ENCODE data around the gene MACROD1.

DNA sequence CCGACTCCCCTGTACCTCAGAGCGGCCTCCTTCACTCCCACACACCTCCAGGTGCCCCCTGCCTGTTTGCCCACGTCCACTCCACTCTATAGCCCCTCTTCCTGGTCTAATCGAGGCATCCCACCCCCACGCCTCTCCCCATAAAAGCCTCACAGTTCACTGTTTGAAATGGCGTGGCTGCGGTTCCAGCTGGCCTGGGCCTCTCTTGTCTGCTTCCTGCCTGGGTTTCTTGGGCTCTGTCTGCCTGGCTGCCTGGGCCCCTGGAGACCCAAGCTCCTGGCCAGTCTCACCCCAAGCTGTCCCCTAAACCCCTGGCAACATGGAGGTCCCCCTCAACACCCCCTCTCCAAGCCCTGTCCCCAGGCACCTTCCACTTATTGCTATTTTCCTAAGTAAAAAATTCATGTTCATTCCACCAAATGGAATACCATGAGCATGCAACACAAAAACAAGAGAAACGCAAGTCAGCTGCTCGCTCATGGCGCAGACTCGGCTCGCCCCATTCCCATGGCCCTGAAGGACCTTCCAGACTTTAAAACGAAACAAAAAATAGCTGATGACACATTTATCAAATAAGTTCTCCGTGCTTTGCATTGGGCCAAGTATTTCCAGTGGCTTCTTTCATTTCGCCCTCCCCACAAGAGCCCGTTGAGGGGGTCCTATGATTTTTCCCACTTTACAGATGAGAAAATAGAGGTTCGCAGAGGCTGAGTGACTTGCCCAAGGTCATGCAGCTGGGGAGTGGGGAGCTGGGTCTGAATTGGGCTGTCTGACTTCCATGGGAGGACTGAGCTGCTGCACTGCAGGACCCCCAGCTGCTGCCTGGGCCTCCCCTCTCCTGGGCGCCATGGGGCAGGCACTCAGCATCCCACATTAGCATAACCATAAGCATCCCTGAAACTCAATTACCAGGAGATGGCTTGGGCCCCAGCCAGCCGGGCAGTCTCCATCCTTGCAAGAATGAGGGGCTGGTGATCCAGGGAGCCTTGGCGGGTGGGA is 141.9 kb downstream of the MACROD1 start:
- TF ChIP-seq, protein P1, sequence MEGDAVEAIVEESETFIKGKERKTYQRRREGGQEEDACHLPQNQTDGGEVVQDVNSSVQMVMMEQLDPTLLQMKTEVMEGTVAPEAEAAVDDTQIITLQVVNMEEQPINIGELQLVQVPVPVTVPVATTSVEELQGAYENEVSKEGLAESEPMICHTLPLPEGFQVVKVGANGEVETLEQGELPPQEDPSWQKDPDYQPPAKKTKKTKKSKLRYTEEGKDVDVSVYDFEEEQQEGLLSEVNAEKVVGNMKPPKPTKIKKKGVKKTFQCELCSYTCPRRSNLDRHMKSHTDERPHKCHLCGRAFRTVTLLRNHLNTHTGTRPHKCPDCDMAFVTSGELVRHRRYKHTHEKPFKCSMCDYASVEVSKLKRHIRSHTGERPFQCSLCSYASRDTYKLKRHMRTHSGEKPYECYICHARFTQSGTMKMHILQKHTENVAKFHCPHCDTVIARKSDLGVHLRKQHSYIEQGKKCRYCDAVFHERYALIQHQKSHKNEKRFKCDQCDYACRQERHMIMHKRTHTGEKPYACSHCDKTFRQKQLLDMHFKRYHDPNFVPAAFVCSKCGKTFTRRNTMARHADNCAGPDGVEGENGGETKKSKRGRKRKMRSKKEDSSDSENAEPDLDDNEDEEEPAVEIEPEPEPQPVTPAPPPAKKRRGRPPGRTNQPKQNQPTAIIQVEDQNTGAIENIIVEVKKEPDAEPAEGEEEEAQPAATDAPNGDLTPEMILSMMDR (IDR thresholded peaks at IDR 0.05; ENCODE audit: extremely low read depth in 1 of 2, insufficient read depth in 1 of 2, low read depth in 1 of 2, low read length in 2 of 2), result no peak
- no peak for TF ChIP-seq POLR2AphosphoS5 (IDR thresholded peaks at IDR 0.05; ENCODE audit: insufficient read depth, low read depth, low read length)
- no peak for TF ChIP-seq JUN (IDR thresholded peaks at IDR 0.05; ENCODE audit: borderline replicate concordance, insufficient read depth, insufficient read length, low read depth)
- TF ChIP-seq EZH2 (IDR thresholded peaks at IDR 0.05; ENCODE audit: borderline replicate concordance, low read depth, low read length, severe bottlenecking), result no peak
- TF ChIP-seq POLR2A (IDR thresholded peaks at IDR 0.05; ENCODE audit: low read depth, low read length), result no peak

Data from endothelial cell of umbilical vein (primary cell).